NCI-H1105 treated with DMSO at 0.1 percent for 48 hours (cell line): Measurements from ENCODE around the gene CLASP1.
"Not testable (repeated sequence)": the region's sequence is repeated elsewhere in the genome, so short reads cannot be mapped to it uniquely, and the experiment has no call there.

Experiments
- DNase-seq: peaks from one replicate; lab custom pipeline; 2025; lab: John Stamatoyannopoulos, UW

CLASP1 gene

DNA sequence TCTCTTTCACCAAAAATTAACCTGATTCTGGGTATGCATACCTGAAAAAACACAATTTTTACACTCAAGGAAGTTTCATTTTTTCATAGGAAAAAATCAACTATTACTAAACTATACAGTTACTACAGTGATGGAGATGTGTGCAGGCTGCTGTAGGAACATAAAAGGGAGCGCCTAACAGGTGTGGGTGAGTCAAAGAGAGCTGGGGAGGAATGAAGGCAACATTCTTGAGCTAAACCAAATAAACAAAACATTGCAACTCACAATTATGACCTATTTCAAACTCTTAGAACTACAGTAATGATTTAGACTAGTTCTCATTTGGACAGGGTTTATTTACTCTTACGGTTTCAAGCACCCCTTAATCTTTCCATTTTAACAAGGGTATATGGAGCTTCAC is 13.4 kb upstream of the CLASP1 start:
- DNase-seq = no peak

DNA sequence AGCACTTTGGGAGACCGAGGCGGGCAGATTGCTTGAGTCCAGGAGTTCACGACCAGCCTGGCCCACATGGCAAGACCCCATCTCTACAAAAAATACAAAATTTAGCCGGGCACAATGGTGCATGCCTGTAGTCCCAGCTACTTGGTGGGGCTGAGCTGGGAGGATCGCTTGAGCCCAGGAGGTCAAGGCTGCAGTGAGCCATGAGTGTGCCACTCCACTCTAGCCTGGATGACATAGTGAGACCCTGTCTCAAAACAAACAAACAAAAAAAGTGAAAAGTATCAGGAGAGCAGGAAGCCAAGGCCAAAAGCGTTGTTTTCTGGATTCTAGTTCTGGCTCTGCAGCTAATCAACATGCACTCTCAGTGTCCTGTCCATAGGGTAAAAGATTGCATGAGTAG is 10.7 kb upstream of the CLASP1 start:
- no peak for DNase-seq

DNA sequence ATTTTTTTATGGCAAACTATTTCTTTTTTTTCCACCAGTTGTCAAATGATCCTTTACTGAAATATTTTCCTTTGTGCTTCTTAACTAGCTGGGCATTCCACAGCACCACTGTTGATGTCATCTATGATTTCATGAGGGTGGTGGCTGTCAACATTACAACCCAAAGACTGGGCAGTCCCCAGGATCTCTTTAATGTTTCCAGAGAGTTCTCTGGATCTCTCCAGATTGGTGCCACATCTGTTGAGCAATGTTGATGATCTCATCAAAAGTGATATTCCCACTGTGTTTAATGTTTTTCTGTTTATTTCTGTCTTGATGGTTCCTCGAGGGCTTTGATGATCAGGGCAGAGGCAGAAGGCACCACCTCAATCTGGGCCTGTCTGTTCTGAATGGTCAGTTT is 9.1 kb upstream of the CLASP1 start:
- DNase-seq = not testable (repeated sequence)

DNA sequence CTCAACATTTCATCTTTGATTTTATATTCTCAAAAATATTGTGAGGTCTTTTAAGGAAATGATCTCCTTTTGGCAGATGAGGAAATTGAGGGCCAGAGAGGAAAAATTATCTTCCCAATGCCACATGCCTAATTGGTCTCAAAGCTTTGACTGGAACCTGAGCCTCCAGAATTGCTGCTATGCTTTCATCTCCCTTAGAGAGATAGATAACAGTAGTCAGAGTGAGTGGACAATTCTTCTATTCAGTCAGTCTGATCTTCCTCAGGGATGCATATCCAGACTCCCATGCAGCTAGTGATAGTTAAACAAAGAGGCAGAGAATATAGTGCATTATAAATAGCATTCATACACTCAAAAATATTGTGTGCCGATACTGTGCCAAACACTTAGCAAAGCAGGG is 3.8 kb upstream of the CLASP1 start:
- no peak for DNase-seq

GRCh38 chr2:121650315-121650930 is 1.2 kb upstream of the CLASP1 start:
- no peak for DNase-seq

- DNase-seq = peak; percentile 95
Observed at GRCh38 chr2:121649596-121650314, 493 bp upstream of the CLASP1 start.

DNA sequence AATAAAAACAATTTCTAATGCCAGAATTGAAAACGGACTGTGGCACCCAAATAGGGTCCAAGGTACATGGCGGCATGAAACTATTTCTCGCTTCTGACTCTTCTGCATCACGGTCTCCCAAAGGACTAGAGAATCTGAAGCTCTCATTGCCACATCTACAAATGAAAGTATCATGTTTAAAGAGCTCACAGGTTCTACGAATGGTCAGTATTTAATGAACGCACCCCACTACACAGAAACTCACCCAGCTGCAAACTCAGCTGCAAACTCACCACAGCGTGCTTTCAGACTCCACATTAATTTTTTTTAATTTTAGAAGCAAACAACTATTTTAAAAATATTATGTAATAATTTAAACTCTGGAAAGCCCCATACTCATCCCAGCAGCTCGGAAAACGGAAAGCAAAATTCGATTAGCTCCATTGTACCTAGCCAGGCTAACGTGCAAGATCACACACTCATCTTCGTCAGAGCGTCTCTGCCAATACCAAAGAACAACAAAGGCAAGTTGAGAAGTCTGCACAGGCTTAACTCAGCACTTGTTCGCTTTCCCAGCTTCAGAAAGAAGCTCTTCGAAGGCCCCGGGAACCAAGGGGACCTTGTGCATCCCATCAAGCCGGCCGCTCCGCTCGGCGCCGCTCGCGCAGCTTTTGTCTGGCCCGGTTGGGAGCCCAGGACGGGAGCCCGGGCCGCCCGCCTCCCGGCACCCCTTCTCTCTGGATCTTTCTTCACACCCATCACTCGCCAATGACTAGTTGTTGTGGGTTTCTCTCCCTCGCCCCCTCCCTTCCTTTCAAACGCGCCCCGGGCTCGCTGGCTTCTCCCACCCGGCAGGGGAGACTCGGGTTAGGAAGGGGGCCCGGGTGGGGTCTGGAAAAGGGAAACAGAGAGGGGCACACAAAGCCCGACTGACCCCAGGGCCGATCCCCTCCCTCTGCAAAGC is 785 bp downstream of the CLASP1 start:
- peak; percentile 50 for DNase-seq

GRCh38 chr2:121647396-121647795 is 1.9 kb downstream of the CLASP1 start:
- DNase-seq = no peak

- DNase-seq = no peak
Observed at GRCh38 chr2:121644715-121645114, 4.5 kb downstream of the CLASP1 start.

GRCh38 chr2:121643877-121644276 is 5.4 kb downstream of the CLASP1 start:
- DNase-seq = no peak

DNA sequence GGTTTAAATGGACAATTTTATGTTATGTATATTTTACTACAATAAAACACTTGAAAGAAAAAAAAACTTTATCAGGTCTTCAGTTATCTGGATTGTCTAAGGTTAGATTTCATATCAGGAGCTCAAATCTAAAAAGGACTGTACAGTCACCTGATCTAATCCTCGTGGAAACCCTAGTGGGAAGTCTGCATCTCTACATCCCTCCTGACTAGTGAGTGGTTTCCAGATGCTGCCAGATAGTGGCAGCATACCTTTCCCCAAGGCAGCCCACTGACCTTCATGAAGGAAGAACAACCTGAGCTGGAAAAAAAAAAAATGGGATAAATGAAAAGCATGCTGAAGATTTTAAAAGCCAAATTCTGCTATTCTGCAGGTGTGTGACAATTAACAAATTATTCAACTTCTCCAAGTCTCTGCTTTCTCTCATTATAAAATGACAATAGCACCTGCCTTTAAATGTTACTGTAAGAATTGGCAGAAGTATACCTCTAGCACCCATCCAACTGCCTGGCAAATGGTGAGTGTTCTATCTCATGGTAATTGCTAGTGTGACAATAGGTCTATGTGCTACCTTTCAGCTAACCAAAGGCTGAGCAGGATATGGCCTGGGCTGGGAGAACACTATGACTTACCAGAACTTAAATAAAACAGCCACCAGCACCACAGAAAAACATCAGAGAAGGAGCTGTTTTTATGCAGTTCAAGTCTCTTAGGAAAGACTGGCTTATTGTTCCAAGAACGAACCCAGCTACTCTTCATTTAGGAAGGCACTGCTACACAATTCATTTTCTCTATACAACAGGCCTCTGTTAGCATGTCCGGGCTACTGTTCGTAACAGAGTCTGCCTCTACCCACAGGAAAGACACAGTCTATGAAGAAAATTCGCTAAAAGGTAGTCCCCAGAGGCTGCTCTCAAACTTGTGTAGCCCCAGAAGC is 8.6 kb downstream of the CLASP1 start:
- no peak for DNase-seq

GRCh38 chr2:121639846-121640245 is 9.4 kb downstream of the CLASP1 start:
- DNase-seq = not testable (repeated sequence)

GRCh38 chr2:121638333-121638732 is 10.9 kb downstream of the CLASP1 start:
- no peak for DNase-seq

DNA sequence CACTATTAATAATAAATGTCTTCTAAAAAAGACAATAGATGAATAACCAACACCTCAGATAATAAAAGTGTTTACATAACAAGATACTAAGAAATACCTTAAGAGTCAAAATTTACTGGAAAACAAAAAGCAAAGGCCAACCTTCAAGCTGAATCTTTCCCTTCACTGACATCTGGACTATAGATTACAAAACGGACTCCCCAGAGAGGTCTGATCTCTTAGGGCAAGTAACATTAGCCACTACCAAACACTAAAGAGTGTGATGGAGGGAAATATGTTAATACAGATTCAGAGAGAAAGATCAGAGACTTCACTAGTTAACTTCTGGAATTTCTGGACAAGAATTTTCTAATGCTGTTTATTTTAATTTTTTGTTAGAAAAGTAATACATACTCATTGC is 13.9 kb downstream of the CLASP1 start:
- DNase-seq = no peak

- peak; percentile 18 for DNase-seq
Observed at GRCh38 chr2:121634354-121635307, 14.6 kb downstream of the CLASP1 start.

GRCh38 chr2:121633463-121633862 is 15.8 kb downstream of the CLASP1 start:
- DNase-seq = no peak

DNA sequence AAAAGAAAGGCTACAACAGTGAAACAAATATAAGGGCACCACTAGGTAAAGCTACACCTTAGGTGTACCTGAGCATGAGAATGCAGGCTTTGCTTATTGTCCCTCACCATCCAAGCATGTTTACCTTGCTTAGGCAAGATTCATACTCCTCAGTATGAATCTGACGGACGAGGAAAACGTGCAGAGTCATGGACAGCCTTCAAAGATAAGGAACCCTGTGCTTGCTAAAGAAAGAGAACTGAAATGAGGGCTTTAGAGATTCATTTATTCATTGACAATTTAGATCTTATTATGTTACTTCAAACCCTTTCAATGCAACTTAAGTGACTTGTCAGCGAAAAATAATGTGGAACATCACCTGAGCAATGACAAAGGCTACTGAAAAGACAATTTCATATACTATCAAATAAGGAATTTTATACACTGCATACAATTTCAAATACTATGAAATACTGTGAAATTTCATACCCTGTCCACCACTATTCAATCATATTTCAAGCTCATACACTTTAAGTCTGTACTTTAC is 21.7 kb downstream of the CLASP1 start:
- no peak for DNase-seq

- no peak for DNase-seq
Observed at GRCh38 chr2:121626777-121627524, 22.3 kb downstream of the CLASP1 start.

- DNase-seq = no peak
Observed at GRCh38 chr2:121625953-121626352, 23.3 kb downstream of the CLASP1 start.
